SK-N-SH (cell line): ENCODE results near the gene ARHGEF7. TPM values are rescaled to one million over a fixed set of nuclear protein-coding genes. Genes with fewer than 3 reads are reported as not detected.

Experiments
- CTCF ChIA-PET: fragments of 300-600, 350-600 bp; formaldehyde crosslinking; extraction: SDS; loops from one replicate; lab custom pipeline; 2021; lab: Yijun Ruan, JAX
- POLR2A ChIA-PET: fragments of 350-600 bp; sonication (Branson Sonifier 250); formaldehyde crosslinking; extraction: SDS; loops from one replicate; lab custom pipeline; 2020; ENCODE audit warnings: antibody characterized with exemption, inconsistent platforms; lab: Yijun Ruan, JAX
- DNase-seq: peaks from one replicate; pipeline ENCODE4 v3.0.0; 2012
- H2AFZ ChIP-seq: fragments of 200-600 bp; sonication (generic); 2 replicates; pipeline ENCODE4 v1.8.1; 2016; ENCODE audit warnings: antibody characterized with exemption, mild to moderate bottlenecking, low read depth
- H3F3A ChIP-seq: fragments of 200-600 bp; sonication (generic); replicated peaks from 2 replicates; pipeline ENCODE3; 2016; ENCODE audit warnings: antibody characterized with exemption, mild to moderate bottlenecking; ENCODE audit not compliant: insufficient read depth
- H3K27ac ChIP-seq, 2 experiments: fragments of 200-500 bp in 1 of 2; fragments of 200-600 bp in 1 of 2; sonication (Bioruptor generic) in 1 of 2; sonication (generic), shearing (Covaris generic) in 1 of 2; 2 replicates each; pipeline versions ENCODE4 v1.5.1 to v1.6.1; 2014 to 2016; ENCODE audit warnings: low read depth in 2 of 2, inconsistent platforms in 1 of 2, low read length in 1 of 2, mild to moderate bottlenecking in 1 of 2, mixed read lengths in 1 of 2
- H3K27me3 ChIP-seq: fragments of 200-600 bp; sonication (generic), shearing (Covaris generic); 2 replicates; pipeline ENCODE4 v1.6.1; 2016; ENCODE audit warnings: mixed run types; ENCODE audit not compliant: insufficient read depth
- H3K36me3 ChIP-seq, 2 experiments: fragments of 200-500 bp in 1 of 2; fragments of 200-600 bp in 1 of 2; sonication (Bioruptor generic) in 1 of 2; sonication (generic) in 1 of 2; replicated peaks in 1 of 2; 2 replicates each; pipeline versions ENCODE3 to v1.5.1; 2014 to 2016; ENCODE audit warnings: low read length in 1 of 2, mild to moderate bottlenecking in 1 of 2; ENCODE audit not compliant: insufficient read depth in 2 of 2, control insufficient read depth in 1 of 2
- H3K4me1 ChIP-seq, 2 experiments: fragments of 200-500 bp in 1 of 2; fragments of 200-600 bp in 1 of 2; sonication (Bioruptor generic) in 1 of 2; sonication (generic), shearing (Covaris generic) in 1 of 2; 2 replicates each; pipeline versions ENCODE4 v1.5.1 to v1.6.1; 2014 to 2016; ENCODE audit warnings: low read depth in 1 of 2, low read length in 1 of 2, mixed run types in 1 of 2; ENCODE audit not compliant: insufficient read depth in 2 of 2, control insufficient read depth in 1 of 2
- H3K4me2 ChIP-seq: fragments of 200-600 bp; sonication (generic), shearing (Covaris generic); 2 replicates; pipeline ENCODE4 v1.6.1; 2017; ENCODE audit warnings: mixed run types
- H3K4me3 ChIP-seq, 2 experiments: fragments of 200-500 bp in 1 of 2; fragments of 200-600 bp in 1 of 2; sonication (Bioruptor generic) in 1 of 2; sonication (generic), shearing (Covaris generic) in 1 of 2; 2 replicates each; pipeline versions ENCODE4 v1.5.1 to v1.8.1; 2014 to 2016; ENCODE audit warnings: low read depth in 2 of 2, inconsistent platforms in 1 of 2, low read length in 1 of 2, mild to moderate bottlenecking in 1 of 2, mixed read lengths in 1 of 2, moderate library complexity in 1 of 2
- H3K79me2 ChIP-seq: fragments of 200-600 bp; sonication (generic); 2 replicates; pipeline ENCODE4 v1.8.1; 2017; ENCODE audit warnings: mild to moderate bottlenecking; ENCODE audit not compliant: insufficient read depth
- H3K9ac ChIP-seq: fragments of 200-600 bp; sonication (generic); 2 replicates; pipeline ENCODE4 v1.6.1; 2017; ENCODE audit warnings: mixed run types
- H3K9me2 ChIP-seq: fragments of 200-600 bp; sonication (generic); 2 replicates; pipeline ENCODE4 v1.6.1; 2017; ENCODE audit warnings: mixed run types
- H3K9me3 ChIP-seq: fragments of 200-600 bp; sonication (generic); 2 replicates; pipeline ENCODE4 v1.6.1; 2017; ENCODE audit warnings: mixed run types, mild to moderate bottlenecking, moderate library complexity
- H4K20me1 ChIP-seq: fragments of 200-600 bp; sonication (generic); 2 replicates; pipeline ENCODE4 v1.6.1; 2017; ENCODE audit warnings: mild to moderate bottlenecking, mixed run types; ENCODE audit not compliant: insufficient read depth
- CTCF ChIP-seq: fragments of 200-600 bp; sonication (generic); IDR thresholded peaks from 2 replicates; pipeline ENCODE4 v1.6.1; 2017; ENCODE audit warnings: antibody characterized with exemption, mild to moderate bottlenecking, moderate library complexity
- EZH2phosphoT487 ChIP-seq: fragments of 200-600 bp; sonication (generic); IDR thresholded peaks from 2 replicates; pipeline ENCODE4 v1.6.1; 2017; ENCODE audit warnings: low read depth, mixed run types, mild to moderate bottlenecking, antibody characterized with exemption, moderate library complexity, borderline replicate concordance
- FOSL2 ChIP-seq: IDR thresholded peaks from 2 replicates; pipeline ENCODE4 v1.4.0; 2012; ENCODE audit warnings: low read depth, mild to moderate bottlenecking, moderate library complexity, borderline replicate concordance
- GATA2 ChIP-seq: sonication (generic); formaldehyde crosslinking; IDR thresholded peaks from 2 replicates; pipeline ENCODE4 v1.5.0; 2020; ENCODE audit warnings: mild to moderate bottlenecking, missing genetic modification reagents
- JUND ChIP-seq: IDR thresholded peaks from 2 replicates; pipeline ENCODE4 v1.4.0; 2012
- MAX ChIP-seq: IDR thresholded peaks from 2 replicates; pipeline ENCODE4 v1.4.0; 2012; ENCODE audit warnings: low read depth
- MEF2A ChIP-seq: IDR thresholded peaks from 2 replicates; pipeline ENCODE4 v1.4.0; 2012; ENCODE audit warnings: low read depth, borderline replicate concordance
- PBX3 ChIP-seq: IDR thresholded peaks from 2 replicates; pipeline ENCODE4; 2012
- RAD21 ChIP-seq: IDR thresholded peaks from 2 replicates; pipeline ENCODE4 v1.6.1; 2012; ENCODE audit warnings: mild to moderate bottlenecking, low read length
- RCOR1 ChIP-seq: fragments of 150-350 bp; IDR thresholded peaks from 2 replicates; pipeline ENCODE4 v1.6.1; 2017; ENCODE audit warnings: antibody characterized with exemption, low read length
- REST ChIP-seq: IDR thresholded peaks from 2 replicates; pipeline ENCODE4 v1.6.1; 2012; ENCODE audit warnings: mild to moderate bottlenecking, low read depth, low read length, moderate library complexity
- RFX5 ChIP-seq: IDR thresholded peaks from 2 replicates; pipeline ENCODE4 v1.6.1; 2012; ENCODE audit warnings: mild to moderate bottlenecking, improper control_type of control experiment, low read length
- RXRA ChIP-seq: IDR thresholded peaks from 2 replicates; pipeline ENCODE4 v1.4.0; 2012; ENCODE audit warnings: low read depth, mild to moderate bottlenecking, borderline replicate concordance
- SIN3A ChIP-seq: IDR thresholded peaks from 2 replicates; pipeline ENCODE4 v1.6.1; 2012; ENCODE audit warnings: low read depth, mild to moderate bottlenecking, low read length, moderate library complexity, borderline replicate concordance
- SMC3 ChIP-seq: IDR thresholded peaks from 2 replicates; pipeline ENCODE4 v1.6.1; 2012; ENCODE audit warnings: low read depth, low read length, improper control_type of control experiment
- USF2 ChIP-seq: fragments of 150-350 bp; IDR thresholded peaks from 2 replicates; pipeline ENCODE4 v1.6.1; 2017; ENCODE audit warnings: antibody characterized with exemption, low read length, low read depth, borderline replicate concordance
- YY1 ChIP-seq: IDR thresholded peaks from 2 replicates; pipeline ENCODE4 v1.4.0; 2012; ENCODE audit warnings: low read depth, mild to moderate bottlenecking
- WGBS: methylation state at CpG from one replicate; pipeline ENCODE4 v1.1.6; 2017; ENCODE audit warnings: low lambda C conversion rate; 5-methylcytosine and 5-hydroxymethylcytosine counted together
- polyA plus RNA-seq, 3 experiments: library from polyadenylated mRNA; depleted of rRNA; stranded (reverse); fragments of >200 nt; gene quantifications; 2 replicates each; pipeline ENCODE4 v1.2.3, GENCODE V29; 2012

The ARHGEF7 gene
- polyA plus RNA-seq, 1 of the 3 experiments (the other 2 are of a cell fraction): 21.6 TPM

- Histone ChIP-seq H3K4me3 (no peak overlapping the region), H3K79me2 (peaks cover 94% of the 10 kb centered on the region), H4K20me1 (peaks cover 92% of the 10 kb centered on the region), H3K9ac (no peak overlapping the region), H2AFZ (no peak overlapping the region), H3K4me1 (peaks cover 16 to 38% of the 10 kb centered on the region in 2 experiments; a peak in 2 of 4 replicates), H3K27ac (peak overlapping the region in 1 of 2 experiments; percentile 36; a peak in 1 of 4 replicates), H3K27me3 (no peaks in the 10 kb centered on the region), H3K9me2 (no peaks in the 10 kb centered on the region), H3F3A (no peaks in the 10 kb centered on the region), H3K9me3 (no peaks in the 10 kb centered on the region), H3K4me2 (no peak overlapping the region), H3K36me3 (peaks cover 0 to 3% of the 10 kb centered on the region in 2 experiments)
- ChIA-PET POLR2A (no interaction called here), CTCF (interaction anchor here (0.6 to 1.6 kb wide), 5 partner anchors 10 to 117 kb away, joined by 3 to 6 read pairs (median 3); no protein-coding TSS in a partner anchor)
- WGBS: 82% methylated on average over 13 of the region's 18 CpGs
- TF ChIP-seq JUND (no peak), RXRA (no peak), CTCF (no peak), GATA2 (CRISPR knock-in tag) (no peak), MAX (no peak), YY1 (no peak), MEF2A (no peak), RAD21 (no peak), RFX5 (no peak), SMC3 (no peak), RCOR1 (no peak), USF2 (no peak), REST (no peak), FOSL2 (no peak), EZH2phosphoT487 (no peak), SIN3A (no peak), PBX3 (no peak)
- no peak for DNase-seq
These were observed 69.6 kb downstream of the ARHGEF7 start for GRCh38 chr13:111184458-111185401.
